HepG2 (cell line): ENCODE measurements around the gene ST14. TPM values are rescaled to one million over a fixed set of nuclear protein-coding genes. Genes with fewer than 3 reads are reported as not detected.
"Not testable (repeated sequence)": the region's sequence is repeated elsewhere in the genome, so short reads cannot be mapped to it uniquely, and the experiment has no call there.

ENCODE experiments used
- ATAC-seq: fragments of 200-7000 bp; cut with Tn5 transposase; 3 replicates; pipeline ENCODE4 v1.9.1; 2020; ENCODE audit warnings: mild to moderate bottlenecking, moderate library complexity
- BruUV-seq: library from RNA; stranded (reverse); fragments of 400-500 nt; replicated peaks from 2 replicates; lab custom pipeline; 2021; lab: Mats Ljungman, UMichigan
- CTCF ChIA-PET: fragments of 300-600 bp; formaldehyde crosslinking; extraction: SDS; loops from one replicate; lab custom pipeline; 2021; ENCODE audit warnings: low total read pairs, inconsistent platforms, low intra/inter-chr PET ratio; lab: Yijun Ruan, JAX
- POLR2A ChIA-PET: fragments of 350-600 bp; sonication (Branson Sonifier 250); formaldehyde crosslinking; loops from one replicate; lab custom pipeline; 2020; ENCODE audit warnings: antibody characterized with exemption, inconsistent platforms; lab: Yijun Ruan, JAX
- DNase-seq: peaks from one replicate; pipeline ENCODE4 v3.0.0-alpha.2; 2015; ENCODE audit warnings: low spot score
- FAIRE-seq: peaks from 3 replicates; lab custom pipeline; 2011; peaks lifted over from hg19 to GRCh38; lab: Jason Lieb, UNC
- H2AFZ ChIP-seq: one replicate; pipeline ENCODE4 v1.6.1; 2011; ENCODE audit warnings: low read length, inconsistent platforms
- H3K27ac ChIP-seq: fragments of 300-600 bp; 3 replicates; pipeline ENCODE4 v1.8.0; 2011; ENCODE audit warnings: mixed run types, mild to moderate bottlenecking, mixed read lengths, low read length, inconsistent platforms; ENCODE audit not compliant: insufficient read depth; ENCODE audit errors: extremely low read length
- H3K27me3 ChIP-seq, 2 experiments: fragments of 200-600 bp in 1 of 2; 2 replicates in 1 of 2; 3 replicates in 1 of 2; pipeline versions ENCODE4 v1.6.0 to v1.8.0; 2011; ENCODE audit warnings: low read length in 2 of 2, mild to moderate bottlenecking in 2 of 2, moderate library complexity in 2 of 2, inconsistent platforms in 1 of 2; ENCODE audit not compliant: insufficient read depth in 2 of 2, control insufficient read depth in 1 of 2
- H3K36me3 ChIP-seq, 2 experiments: fragments of 200-600 bp in 1 of 2; replicated peaks in 1 of 2; 2 replicates in 1 of 2; 3 replicates in 1 of 2; pipeline versions ENCODE4 v1.5.1 to v1.8.0; 2011; ENCODE audit warnings: low read length in 2 of 2, inconsistent platforms in 1 of 2; ENCODE audit not compliant: insufficient read depth in 2 of 2, control insufficient read depth in 1 of 2
- H3K4me1 ChIP-seq: 2 replicates; pipeline ENCODE4 v1.5.1; 2012; ENCODE audit warnings: low read length, inconsistent platforms; ENCODE audit not compliant: insufficient read depth
- H3K4me2 ChIP-seq: 2 replicates; pipeline ENCODE4 v1.6.0; 2011; ENCODE audit warnings: low read depth, low read length, inconsistent platforms
- H3K4me3 ChIP-seq, 3 experiments: fragments of 200-600 bp in 1 of 3; sonication (generic), shearing (Covaris generic) in 1 of 3; replicated peaks in 1 of 3; 2 replicates each; pipeline ENCODE4 v1.5.1; 2011 to 2016; ENCODE audit warnings: low read length in 3 of 3, inconsistent platforms in 2 of 3, low read depth in 2 of 3, mild to moderate bottlenecking in 2 of 3, control low read depth in 1 of 3, mixed read lengths in 1 of 3; ENCODE audit not compliant: insufficient read depth in 1 of 3
- H3K79me2 ChIP-seq: one replicate; pipeline ENCODE4 v1.6.1; 2011; ENCODE audit warnings: low read length, inconsistent platforms; ENCODE audit not compliant: insufficient read depth
- H3K9ac ChIP-seq: 2 replicates; pipeline ENCODE4 v1.6.0; 2011; ENCODE audit warnings: mild to moderate bottlenecking, low read depth, low read length, inconsistent platforms; ENCODE audit not compliant: insufficient read depth
- H3K9me3 ChIP-seq: 2 replicates; pipeline ENCODE4 v1.5.1; 2012; ENCODE audit warnings: mild to moderate bottlenecking, low read length
- H4K20me1 ChIP-seq: 2 replicates; pipeline ENCODE4 v1.6.0; 2011; ENCODE audit warnings: inconsistent platforms, mild to moderate bottlenecking, low read length, moderate library complexity; ENCODE audit not compliant: insufficient read depth
- DZIP1 ChIP-seq: sonication (generic); formaldehyde crosslinking; IDR thresholded peaks from 2 replicates; pipeline ENCODE4 v1.5.0; 2020; ENCODE audit warnings: mild to moderate bottlenecking, missing genetic modification reagents
- E2F5 ChIP-seq: sonication (generic); formaldehyde crosslinking; conservative IDR thresholded peaks from 2 replicates; pipeline ENCODE4 v1.4.0; 2020; ENCODE audit warnings: missing genetic modification reagents
- FOXK2 ChIP-seq: fragments of 450-650 bp; IDR thresholded peaks from 2 replicates; pipeline ENCODE4 v1.6.1; 2016
- KLF9 ChIP-seq: IDR thresholded peaks from 2 replicates; pipeline ENCODE4 v1.6.1; 2016; ENCODE audit warnings: low read depth
- MIER3 ChIP-seq: IDR thresholded peaks from 2 replicates; pipeline ENCODE4 v1.6.1; 2016; ENCODE audit warnings: missing compliant biosample characterization, borderline replicate concordance
- PPARG ChIP-seq: conservative IDR thresholded peaks from 2 replicates; pipeline ENCODE4 v1.6.1; 2016; ENCODE audit warnings: missing biosample characterization, missing genetic modification reagents
- RNF2 ChIP-seq: fragments of 450-650 bp; conservative IDR thresholded peaks from 2 replicates; pipeline ENCODE4 v1.6.1; 2016; ENCODE audit warnings: low read depth
- SNRNP70 ChIP-seq: fragments of 200-400 bp; formaldehyde crosslinking; IDR thresholded peaks from 2 replicates; pipeline ENCODE4 v1.6.1; 2017; ENCODE audit warnings: mild to moderate bottlenecking, low read depth, low read length, moderate library complexity
- TARDBP ChIP-seq: sonication (generic); formaldehyde crosslinking; IDR thresholded peaks from 2 replicates; pipeline ENCODE4 v1.8.0; 2022; ENCODE audit warnings: mild to moderate bottlenecking, missing genetic modification reagents
- TRIM24 ChIP-seq: sonication (generic); formaldehyde crosslinking; IDR thresholded peaks from 2 replicates; pipeline ENCODE4 v1.8.0; 2022; ENCODE audit warnings: mild to moderate bottlenecking, missing genetic modification reagents
- ZBTB21 ChIP-seq: sonication (generic); formaldehyde crosslinking; IDR thresholded peaks from 2 replicates; pipeline ENCODE4 v1.4.0; 2020; ENCODE audit warnings: missing genetic modification reagents
- ZBTB43 ChIP-seq: sonication (generic); formaldehyde crosslinking; conservative IDR thresholded peaks from 2 replicates; pipeline ENCODE4 v1.4.0; 2020; ENCODE audit warnings: missing genetic modification reagents
- ZNF337 ChIP-seq: sonication (generic); formaldehyde crosslinking; IDR thresholded peaks from 2 replicates; pipeline ENCODE4 v1.5.1; 2020; ENCODE audit warnings: missing genetic modification reagents, low read depth, mild to moderate bottlenecking, borderline replicate concordance
- ZNF607 ChIP-seq: sonication (generic); formaldehyde crosslinking; IDR thresholded peaks from 2 replicates; pipeline ENCODE4 v1.5.1; 2020; ENCODE audit warnings: missing genetic modification reagents, mild to moderate bottlenecking, borderline replicate concordance
- WGBS: methylation state at CpG from one replicate; pipeline ENCODE4 v1.1.6; 2017; ENCODE audit warnings: low lambda C conversion rate; 5-methylcytosine and 5-hydroxymethylcytosine counted together
- in situ Hi-C: cut with HindIII; loops from 2 replicates; pipeline ENCODE4 v1.10.0; 2017; ENCODE audit warnings: low pct_unique_long_range_greater_than_20kb; ENCODE audit not compliant: extremely low pct_ligation_motif_present
- intact Hi-C: fragments of 100-400 bp; cut with micrococcal nuclease; formaldehyde crosslinking; loops from one replicate; pipeline ENCODE4 v1.10.0; 2022; ENCODE audit not compliant: unreplicated experiment
- polyA plus RNA-seq, 8 experiments: library from polyadenylated mRNA; depleted of rRNA in 3 of 8; stranded (reverse) in 7 of 8; unstranded in 1 of 8; fragments of >200 nt; fragmentation: Illumina TruSeq in 4 of 8; extraction: Trizol in 4 of 8; gene quantifications; 2 replicates each; pipeline versions ENCODE4 v1.2.1 to v1.2.3, GENCODE V29; 2011 to 2016; ENCODE audit warnings: low read depth in 4 of 8, missing spikeins in 1 of 8, mixed read lengths in 1 of 8; ENCODE audit not compliant: insufficient read depth in 1 of 8
- total RNA-seq, 5 experiments: library from RNA; depleted of rRNA; stranded (reverse); fragments of >200 nt; fragmentation: Illumina TruSeq; extraction: Trizol; gene quantifications; 2 replicates each; pipeline ENCODE4 v1.2.3, GENCODE V29; 2016; ENCODE audit warnings: low read depth in 1 of 5

The ST14 gene
- total and polyA plus RNA-seq, 2 of the 13 experiments (the other 11 are each of a cell fraction or from before 2014, with no cell fraction given), result 0.88 to 1.4 TPM

GRCh38 chr11:130244848-130245247, 85.3 kb downstream of the ST14 start (continued):
- no peak for TF ChIP-seq DZIP1 (CRISPR knock-in tag)

- H3K4me2 ChIP-seq, H3K9me3 ChIP-seq, H3K79me2 ChIP-seq, H3K4me3 ChIP-seq, POLR2A ChIA-PET, H3K9ac ChIP-seq, H3K27ac ChIP-seq, H2AFZ ChIP-seq, CTCF ChIA-PET, FAIRE-seq, H3K27me3 ChIP-seq, DNase-seq, BruUV-seq, H3K36me3 ChIP-seq, H4K20me1 ChIP-seq, ATAC-seq, intact Hi-C loops, in situ Hi-C loops: not testable (repeated sequence)
- WGBS, result 96% methylated on average over 6 of the region's 6 CpGs
- H3K4me1 ChIP-seq, result peaks cover 10% of the 10 kb centered on the region; the same call in 1 of the 2 replicates
Measured at GRCh38 chr11:130245375-130245774, 85.8 kb downstream of the ST14 start.

GRCh38 chr11:130246270-130246669, 86.7 kb downstream of the ST14 start:
- ChIA-PET POLR2A (no interaction called here), CTCF (no interaction called here)
- intact Hi-C loops, result no loop called here
- 93% methylated on average over 1 of the region's 1 CpG for WGBS
- Histone ChIP-seq H3K4me1 (peaks cover 10% of the 10 kb centered on the region; the same call in 1 of the 2 replicates), H3K27me3 (no peaks in the 10 kb centered on the region), H3K79me2 (no peaks in the 10 kb centered on the region), H3K9me3 (no peaks in the 10 kb centered on the region), H4K20me1 (no peaks in the 10 kb centered on the region), H3K27ac (no peak overlapping the region), H3K36me3 (0 out of 5 replicates have a peak, but pooled peaks cover 0 to 5% of the 10 kb centered on the region in 2 experiments), H3K9ac (no peak overlapping the region), H2AFZ (no peak overlapping the region), H3K4me2 (no peak overlapping the region), H3K4me3 (no peak overlapping the region)
- DNase-seq (no peak), ATAC-seq (no peak), FAIRE-seq (no peak)
- BruUV-seq, result no TSS peak
- in situ Hi-C loops, result no loop called here
- no peak for TF ChIP-seq ZNF607
- no peak for TF ChIP-seq PPARG (CRISPR knock-in tag)
- no peak for TF ChIP-seq TARDBP (CRISPR knock-in tag)
- no peak for TF ChIP-seq KLF9
- TF ChIP-seq TRIM24 (CRISPR knock-in tag), result no peak
- TF ChIP-seq ZNF337, result no peak
- TF ChIP-seq SNRNP70, result no peak
- TF ChIP-seq E2F5 (CRISPR knock-in tag), result no peak
- no peak for TF ChIP-seq MIER3 (CRISPR knock-in tag)
- TF ChIP-seq ZBTB43 (CRISPR knock-in tag), result no peak
- TF ChIP-seq ZBTB21 (CRISPR knock-in tag), result no peak
- no peak for TF ChIP-seq FOXK2
- no peak for TF ChIP-seq RNF2
